ENCODE data around the gene LSM14B.
A peak's percentile ranks its signal among the peaks of the same experiment; 100 is the strongest.

Gene LSM14B

GRCh38 chr20:62164879-62165761 is 42.8 kb downstream of the LSM14B start:
- DNase-seq (ENCODE audit: low spot score): no peak

GRCh38 chr20:62165762-62166399 is 43.6 kb downstream of the LSM14B start:
- DNase-seq (ENCODE audit: low spot score): no peak

GRCh38 chr20:62167474-62167873 is 45.2 kb downstream of the LSM14B start:
- no peak for DNase-seq (ENCODE audit: low spot score)

- DNase-seq (ENCODE audit: low spot score): no peak
Measured at GRCh38 chr20:62168061-62168460, 45.8 kb downstream of the LSM14B start.

GRCh38 chr20:62168890-62169435 is 46.7 kb downstream of the LSM14B start:
- DNase-seq (ENCODE audit: low spot score): no peak

GRCh38 chr20:62170536-62170935 is 48.3 kb downstream of the LSM14B start:
- DNase-seq (ENCODE audit: low spot score): no peak

- DNase-seq (ENCODE audit: low spot score): no peak
Measured at GRCh38 chr20:62171245-62171644, 49.0 kb downstream of the LSM14B start.

GRCh38 chr20:62172666-62173065 is 50.4 kb downstream of the LSM14B start:
- DNase-seq (ENCODE audit: low spot score): no peak

- no peak for DNase-seq (ENCODE audit: low spot score)
Measured at GRCh38 chr20:62174021-62174804, 51.9 kb downstream of the LSM14B start.

- no peak for DNase-seq (ENCODE audit: low spot score)
Measured at GRCh38 chr20:62174870-62175624, 52.8 kb downstream of the LSM14B start.

GRCh38 chr20:62175711-62176110 is 53.4 kb downstream of the LSM14B start:
- DNase-seq (ENCODE audit: low spot score): no peak

- DNase-seq (ENCODE audit: low spot score): no peak
Measured at GRCh38 chr20:62176866-62177265, 54.6 kb downstream of the LSM14B start.

GRCh38 chr20:62177307-62177706 is 55.0 kb downstream of the LSM14B start:
- no peak for DNase-seq (ENCODE audit: low spot score)

- no peak for DNase-seq (ENCODE audit: low spot score)
Measured at GRCh38 chr20:62178316-62179161, 56.3 kb downstream of the LSM14B start.

- no peak for DNase-seq (ENCODE audit: low spot score)
Measured at GRCh38 chr20:62179162-62179504, 56.9 kb downstream of the LSM14B start.

GRCh38 chr20:62181808-62182207 is 59.5 kb downstream of the LSM14B start:
- DNase-seq (ENCODE audit: low spot score): no peak

- DNase-seq (ENCODE audit: low spot score): peak; percentile 93
Measured at GRCh38 chr20:62182469-62183425, 60.5 kb downstream of the LSM14B start, which contains the start of gene MTG2. TSS of gene MTG2 (plus strand) at chr20:62183028. CDS start at chr20:62193421, 10,393 bp downstream.

GRCh38 chr20:62183426-62184142 is 61.3 kb downstream of the LSM14B start:
- no peak for DNase-seq (ENCODE audit: low spot score)

Data from CD4-positive, alpha-beta T cell treated with Interleukin-6 at 100 ng/mL for 8 hours (primary cell).